GM12878 (cell line): Measurements from ENCODE around the gene CROT. TPM values are rescaled to one million over a fixed set of nuclear protein-coding genes. Genes with fewer than 3 reads are reported as not detected.

Experiments
- ATAC-seq: fragments of 200-7000 bp; cut with Tn5 transposase; 3 replicates; pipeline ENCODE4 v1.9.1; 2020; ENCODE audit warnings: mild to moderate bottlenecking, moderate library complexity
- BruUV-seq: library from RNA; stranded (reverse); fragments of 400-500 nt; replicated peaks from 2 replicates; lab custom pipeline; 2021; lab: Mats Ljungman, UMichigan
- CTCF ChIA-PET: fragments of 300-600 bp; sonication (Branson Sonifier 250); formaldehyde crosslinking; extraction: SDS; loops from one replicate; lab custom pipeline; 2021; ENCODE audit warnings: inconsistent platforms; lab: Yijun Ruan, JAX
- POLR2A ChIA-PET: fragments of 350-600 bp; formaldehyde crosslinking; extraction: SDS; loops from one replicate; lab custom pipeline; 2021; ENCODE audit warnings: inconsistent platforms; lab: Charles Lee
- RAD21 ChIA-PET: fragments of 300-600 bp; sonication (Branson Sonifier 250); formaldehyde crosslinking; loops from one replicate; lab custom pipeline; 2023; ENCODE audit warnings: antibody characterized with exemption; ENCODE audit not compliant: unreplicated experiment; lab: Charles Lee
- SMC1A ChIA-PET: fragments of 300-600 bp; sonication (Branson Sonifier 250); formaldehyde crosslinking; loops from one replicate; lab custom pipeline; 2023; ENCODE audit not compliant: unreplicated experiment, uncharacterized antibody; lab: Charles Lee
- DNase-seq: peaks from one replicate; pipeline ENCODE4 v3.0.0-alpha.2; 2011; ENCODE audit warnings: low read depth, low spot score
- FAIRE-seq: peaks from 3 replicates; lab custom pipeline; 2011; peaks lifted over from hg19 to GRCh38; lab: Jason Lieb, UNC
- H2AFZ ChIP-seq: 2 replicates; pipeline ENCODE4 v1.6.0; 2011; ENCODE audit warnings: low read depth, low read length, control low read depth; ENCODE audit not compliant: control insufficient read depth
- H3K27ac ChIP-seq: 2 replicates; pipeline ENCODE4 v1.5.1; 2011; ENCODE audit warnings: control low read depth; ENCODE audit not compliant: control insufficient read depth, insufficient read depth
- H3K27me3 ChIP-seq, 2 experiments: replicated peaks in 1 of 2; 2 replicates each; pipeline versions ENCODE4 v1.6.0 to v1.6.1; 2011; ENCODE audit warnings: low read length in 1 of 2; ENCODE audit not compliant: control insufficient read depth in 2 of 2, insufficient read depth in 2 of 2
- H3K36me3 ChIP-seq, 2 experiments: 2 replicates each; pipeline ENCODE4 v1.5.1; 2011; ENCODE audit warnings: low read length in 1 of 2; ENCODE audit not compliant: control insufficient read depth in 2 of 2, insufficient read depth in 2 of 2
- H3K4me1 ChIP-seq: 2 replicates; pipeline ENCODE4 v1.6.1; 2011; ENCODE audit warnings: mild to moderate bottlenecking, low read length, moderate library complexity, mixed read lengths; ENCODE audit not compliant: control insufficient read depth, insufficient read depth
- H3K4me2 ChIP-seq: 2 replicates; pipeline ENCODE4 v1.6.0; 2011; ENCODE audit warnings: control low read depth; ENCODE audit not compliant: control insufficient read depth, insufficient read depth
- H3K4me3 ChIP-seq: fragments of 200-600 bp; sonication (generic); 2 replicates; pipeline ENCODE4 v1.5.1; 2016
- H3K79me2 ChIP-seq: 2 replicates; pipeline ENCODE4 v1.6.0; 2011; ENCODE audit warnings: low read length; ENCODE audit not compliant: control insufficient read depth, insufficient read depth
- H3K9ac ChIP-seq: 2 replicates; pipeline ENCODE4 v1.8.0; 2011; ENCODE audit warnings: low read length, control low read depth, mixed read lengths; ENCODE audit not compliant: control insufficient read depth, insufficient read depth
- H3K9me3 ChIP-seq: replicated peaks from 3 replicates; pipeline ENCODE4 v1.5.1; 2011; ENCODE audit warnings: mild to moderate bottlenecking, low read length; ENCODE audit not compliant: control insufficient read depth, insufficient read depth
- H4K20me1 ChIP-seq: 2 replicates; pipeline ENCODE4 v1.6.0; 2011; ENCODE audit not compliant: control insufficient read depth, insufficient read depth
- BMI1 ChIP-seq: fragments of 450-650 bp; IDR thresholded peaks from 2 replicates; pipeline ENCODE4 v1.6.1; 2016; ENCODE audit warnings: mild to moderate bottlenecking, moderate library complexity, borderline replicate concordance
- IKZF2 ChIP-seq, 2 experiments: fragments of 450-650 bp; IDR thresholded peaks; 2 replicates each; pipeline ENCODE4 v1.6.1; 2017; ENCODE audit warnings: mild to moderate bottlenecking in 2 of 2, moderate library complexity in 2 of 2
- KAT2A ChIP-seq: conservative IDR thresholded peaks from 2 replicates; pipeline ENCODE4 v1.6.1; 2011; ENCODE audit warnings: low read depth, low read length; ENCODE audit not compliant: control insufficient read depth
- POLR2A ChIP-seq: IDR thresholded peaks from 2 replicates; pipeline ENCODE4 v1.6.1; 2011; ENCODE audit warnings: low read depth, mild to moderate bottlenecking, low read length
- POLR2AphosphoS2 ChIP-seq: IDR thresholded peaks from 2 replicates; pipeline ENCODE4 v1.6.1; 2011; ENCODE audit warnings: low read depth, mild to moderate bottlenecking, low read length, improper control_type of control experiment, moderate library complexity
- RELB ChIP-seq: fragments of 450-650 bp; IDR thresholded peaks from 2 replicates; pipeline ENCODE4 v1.6.1; 2017; ENCODE audit warnings: low read depth, mild to moderate bottlenecking, moderate library complexity
- SP1 ChIP-seq: IDR thresholded peaks from one replicate; pipeline ENCODE4 v1.6.1; 2011; ENCODE audit warnings: low read depth, low read length
- ZNF217 ChIP-seq: fragments of 450-650 bp; IDR thresholded peaks from 2 replicates; pipeline ENCODE4 v1.6.1; 2017; ENCODE audit warnings: antibody characterized with exemption, mild to moderate bottlenecking
- whole genome bisulfite sequencing: methylation state at CpG from one replicate; pipeline ENCODE4 v1.1.6; 2016; ENCODE audit warnings: low lambda C conversion rate; ENCODE audit not compliant: insufficient replicate concordance, insufficient coverage; ENCODE audit errors: missing lambda C conversion rate; 5-methylcytosine and 5-hydroxymethylcytosine counted together
- in situ Hi-C: fragments of 300-500 bp; cut with MboI; formaldehyde crosslinking; loops from 9 replicates; pipeline ENCODE4 v1.14.3; 2018; ENCODE audit warnings: mixed read lengths
- intact Hi-C: fragments of 100-400 bp; cut with micrococcal nuclease; formaldehyde crosslinking; loops from one replicate; pipeline ENCODE4 v1.14.2; 2022; ENCODE audit not compliant: unreplicated experiment
- polyA plus RNA-seq, 11 experiments: library from polyadenylated mRNA; depleted of rRNA in 4 of 11; unstranded in 6 of 11; stranded (reverse) in 5 of 11; fragments of >200 nt; fragmentation: Nextera tagmentation in 4 of 11; fragmentation: Illumina TruSeq in 1 of 11; extraction: Ambion mirVana in 4 of 11; extraction: Trizol in 1 of 11; gene quantifications; 1 replicate in 1 of 11; 2 replicates in 10 of 11; pipeline versions ENCODE4 v1.2.1 to v1.2.3, GENCODE V29; 2011 to 2016; ENCODE audit warnings: inconsistent platforms in 2 of 11, missing spikeins in 2 of 11, low read depth in 1 of 11
- total RNA-seq, 4 experiments: library from RNA; depleted of rRNA in 3 of 4; stranded (reverse); fragments of >200 nt in 3 of 4; fragmentation: Illumina TruSeq in 1 of 4; extraction: Trizol in 1 of 4; gene quantifications; 2 replicates each; pipeline versions ENCODE4 v1.2.1 to v1.2.3, GENCODE V29; 2013 to 2021

The CROT gene
- total and polyA plus RNA-seq, 10 of the 15 experiments (the other 5 are each of a cell fraction or from before 2014, with no cell fraction given): 5.5 to 15.9 (median 12.1) TPM

GRCh38 chr7:87332321-87332720, 13.1 kb upstream of the CROT start:
- RAD21 ChIA-PET: no interaction called here
- no peaks in the 10 kb centered on the region; a peak in 1 of 4 replicates for H3K36me3 ChIP-seq
- no peaks in the 10 kb centered on the region for H4K20me1 ChIP-seq
- DNase-seq: no peak
- H3K9me3 ChIP-seq: peaks cover 25% of the 10 kb centered on the region
- H2AFZ ChIP-seq: no peak overlapping the region
- H3K4me2 ChIP-seq: no peak overlapping the region
- no peak overlapping the region for H3K27ac ChIP-seq
- TF ChIP-seq RELB (no peak), IKZF2 (IDR thresholded peaks at IDR 0.05) (no peak), ZNF217 (no peak), SP1 (no peak), KAT2A (no peak), BMI1 (no peak), POLR2A (no peak), POLR2AphosphoS2 (no peak)
- H3K4me3 ChIP-seq: no peak overlapping the region
- no peak for ATAC-seq
- SMC1A ChIA-PET: no interaction called here
- BruUV-seq: no TSS peak
- intact Hi-C loops (no loop called here), in situ Hi-C loops (no loop called here)
- WGBS: 100% methylated on average over 2 of the region's 2 CpGs
- H3K9ac ChIP-seq: no peak overlapping the region
- CTCF ChIA-PET: interaction anchor here (1.4 kb wide), 1 partner anchor 350 kb away, joined by 4 read pairs; no protein-coding TSS in a partner anchor
- no peak for FAIRE-seq
- no peaks in the 10 kb centered on the region for H3K27me3 ChIP-seq
- POLR2A ChIA-PET: no interaction called here
- H3K4me1 ChIP-seq: no peaks in the 10 kb centered on the region
- no peaks in the 10 kb centered on the region for H3K79me2 ChIP-seq
